ENCODE measurements around the gene ATF6. TPM values are rescaled to one million over a fixed set of nuclear protein-coding genes. Genes with fewer than 3 reads are reported as not detected.
"Not testable (repeated sequence)": the region's sequence is repeated elsewhere in the genome, so short reads cannot be mapped to it uniquely, and the experiment has no call there.

Gene ATF6
- total RNA-seq, 1 donor from 2014 or later: 51.0 TPM

- no peak for DNase-seq (ENCODE audit: low read depth, low spot score)
Observed at GRCh38 chr1:161781995-161782394, 15.9 kb downstream of the ATF6 start.

- DNase-seq (ENCODE audit: low read depth, low spot score): no peak
Observed at GRCh38 chr1:161782886-161783285, 16.8 kb downstream of the ATF6 start.

- no peak for DNase-seq (ENCODE audit: low read depth, low spot score)
Observed at GRCh38 chr1:161784968-161785367, 18.8 kb downstream of the ATF6 start.

GRCh38 chr1:161787355-161787754 is 21.2 kb downstream of the ATF6 start:
- no peak for DNase-seq (ENCODE audit: low read depth, low spot score)

GRCh38 chr1:161790587-161791317 is 24.6 kb downstream of the ATF6 start:
- no peak for DNase-seq (ENCODE audit: low read depth, low spot score)

GRCh38 chr1:161791904-161792655 is 26.0 kb downstream of the ATF6 start:
- DNase-seq (ENCODE audit: low read depth, low spot score): no peak

GRCh38 chr1:161792740-161793139 is 26.6 kb downstream of the ATF6 start:
- peak; percentile 60 for DNase-seq (ENCODE audit: low read depth, low spot score)

GRCh38 chr1:161799792-161800191 is 33.7 kb downstream of the ATF6 start:
- no peak for DNase-seq (ENCODE audit: low read depth, low spot score)

- no peak for DNase-seq (ENCODE audit: low read depth, low spot score)
Observed at GRCh38 chr1:161801955-161802354, 35.8 kb downstream of the ATF6 start.

GRCh38 chr1:161803181-161803580 is 37.1 kb downstream of the ATF6 start:
- no peak for DNase-seq (ENCODE audit: low read depth, low spot score)

GRCh38 chr1:161805399-161806197 is 39.5 kb downstream of the ATF6 start:
- DNase-seq (ENCODE audit: low read depth, low spot score): no peak

- not testable (repeated sequence) for DNase-seq (ENCODE audit: low read depth, low spot score)
Observed at GRCh38 chr1:161809202-161809601, 43.1 kb downstream of the ATF6 start.

GRCh38 chr1:161809656-161810055 is 43.5 kb downstream of the ATF6 start:
- DNase-seq (ENCODE audit: low read depth, low spot score): not testable (repeated sequence)

GRCh38 chr1:161810780-161811179 is 44.7 kb downstream of the ATF6 start:
- no peak for DNase-seq (ENCODE audit: low read depth, low spot score)

- no peak for DNase-seq (ENCODE audit: low read depth, low spot score)
Observed at GRCh38 chr1:161816201-161816600, 50.1 kb downstream of the ATF6 start.

- DNase-seq (ENCODE audit: low read depth, low spot score): no peak
Observed at GRCh38 chr1:161817176-161817730, 51.1 kb downstream of the ATF6 start.

- no peak for DNase-seq (ENCODE audit: low read depth, low spot score)
Observed at GRCh38 chr1:161820914-161821313, 54.8 kb downstream of the ATF6 start.

- DNase-seq (ENCODE audit: low read depth, low spot score): no peak
Observed at GRCh38 chr1:161824618-161825017, 58.5 kb downstream of the ATF6 start.

GRCh38 chr1:161825831-161826230 is 59.7 kb downstream of the ATF6 start:
- no peak for DNase-seq (ENCODE audit: low read depth, low spot score)

GRCh38 chr1:161826478-161826877 is 60.4 kb downstream of the ATF6 start:
- no peak for DNase-seq (ENCODE audit: low read depth, low spot score)

GRCh38 chr1:161827786-161828185 is 61.7 kb downstream of the ATF6 start:
- DNase-seq (ENCODE audit: low read depth, low spot score): no peak

Measured in pulmonary artery endothelial cell (primary cell).